HG03439 (cell line): ENCODE data around the gene ESD.

Experiments used
- ATAC-seq: cut with Tn5 transposase; IDR thresholded peaks from one replicate; pipeline ENCODE4 v1.9.1; 2021; ENCODE audit warnings: mild to moderate bottlenecking, moderate library complexity; ENCODE audit not compliant: unreplicated experiment

ESD gene

GRCh38 chr13:46747031-46747820, 49.7 kb downstream of the ESD start:
- no peak for ATAC-seq

- ATAC-seq: no peak
Measured at GRCh38 chr13:46745706-46746105, 51.3 kb downstream of the ESD start.

GRCh38 chr13:46745062-46745461, 51.9 kb downstream of the ESD start:
- ATAC-seq: no peak

- ATAC-seq: no peak
Measured at GRCh38 chr13:46743191-46743590, 53.8 kb downstream of the ESD start.

- ATAC-seq: no peak
Measured at GRCh38 chr13:46739447-46740098, 57.4 kb downstream of the ESD start.

- no peak for ATAC-seq
Measured at GRCh38 chr13:46738766-46739165, 58.2 kb downstream of the ESD start.

GRCh38 chr13:46738055-46738454, 58.9 kb downstream of the ESD start:
- ATAC-seq: no peak

GRCh38 chr13:46736541-46737310, 60.2 kb downstream of the ESD start:
- ATAC-seq: no peak

GRCh38 chr13:46735425-46735824, 61.5 kb downstream of the ESD start:
- no peak for ATAC-seq

- no peak for ATAC-seq
Measured at GRCh38 chr13:46731535-46731934, 65.4 kb downstream of the ESD start.

GRCh38 chr13:46728777-46729176, 68.2 kb downstream of the ESD start:
- no peak for ATAC-seq

GRCh38 chr13:46726347-46726746, 70.6 kb downstream of the ESD start:
- ATAC-seq: no peak
